Neural crest cell (in vitro differentiated cells): Measurements from ENCODE around the gene ERAP2. TPM values are rescaled to one million over a fixed set of nuclear protein-coding genes. Genes with fewer than 3 reads are reported as not detected.

Experiments
- DNase-seq: peaks from one replicate; pipeline ENCODE4 v3.0.0; 2021; ENCODE audit warnings: low read depth, mixed read lengths, low spot score
- H3K27ac Mint-ChIP-seq: one replicate; pipeline ENCODE4 v1.8.0; 2021; ENCODE audit warnings: mild to moderate bottlenecking, mixed read lengths; ENCODE audit not compliant: unreplicated experiment
- H3K27me3 Mint-ChIP-seq: 2 replicates; pipeline ENCODE4 v1.8.0; 2021; ENCODE audit warnings: low read depth, mild to moderate bottlenecking, mixed read lengths
- H3K36me3 Mint-ChIP-seq: 2 replicates; pipeline ENCODE4 v1.8.0; 2021; ENCODE audit warnings: low read depth, mild to moderate bottlenecking, mixed read lengths
- H3K4me1 Mint-ChIP-seq: 2 replicates; pipeline ENCODE4 v1.8.0; 2021; ENCODE audit warnings: mixed read lengths
- H3K4me3 Mint-ChIP-seq: one replicate; pipeline ENCODE4 v1.8.0; 2021; ENCODE audit warnings: mild to moderate bottlenecking, mixed read lengths
- H3K9me3 Mint-ChIP-seq: 2 replicates; pipeline ENCODE4 v1.8.0; 2021; ENCODE audit warnings: mixed read lengths
- total RNA-seq: library from RNA; stranded (reverse); gene quantifications from 2 replicates; pipeline ENCODE4 v1.2.1, GENCODE V29; 2021
- TF ChIP-seq, protein P1 (sequence below): fragments of 200-600 bp; sonication (generic); conservative IDR thresholded peaks from 2 replicates; pipeline ENCODE4 v1.5.0; 2021; ENCODE audit warnings: antibody characterized with exemption, mild to moderate bottlenecking

The ERAP2 gene
- total RNA-seq, 1 donor from 2014 or later, result not detected

DNA sequence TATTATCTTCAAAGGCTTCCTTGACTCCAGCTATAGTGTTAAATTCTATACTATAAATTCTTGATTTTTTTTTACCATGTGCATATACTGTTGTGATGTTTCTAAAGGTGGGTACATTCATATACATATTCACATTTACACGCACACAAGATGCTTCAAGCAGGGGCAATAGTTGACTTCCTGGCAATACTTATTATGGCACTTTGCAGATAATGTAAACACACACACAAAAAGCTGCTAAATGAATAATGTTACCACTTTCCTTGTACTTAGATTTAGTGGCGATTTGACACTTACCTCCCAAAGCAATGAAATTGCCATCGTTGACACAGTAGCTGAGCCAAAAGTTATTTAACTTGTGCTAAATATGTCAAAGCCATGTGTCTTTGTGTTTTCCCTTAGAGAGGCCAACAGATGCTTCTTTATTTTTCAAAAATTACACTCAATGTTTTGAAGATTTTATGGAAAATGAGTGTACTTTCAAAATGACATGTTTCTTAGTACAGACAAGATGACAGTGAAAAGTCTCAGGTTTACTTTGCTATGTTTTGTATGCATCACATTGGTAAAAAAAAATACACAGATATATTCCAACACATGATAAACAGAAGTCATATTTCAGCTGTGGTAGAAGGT, 12.2 kb upstream of the ERAP2 start:
- TF ChIP-seq, protein P1, sequence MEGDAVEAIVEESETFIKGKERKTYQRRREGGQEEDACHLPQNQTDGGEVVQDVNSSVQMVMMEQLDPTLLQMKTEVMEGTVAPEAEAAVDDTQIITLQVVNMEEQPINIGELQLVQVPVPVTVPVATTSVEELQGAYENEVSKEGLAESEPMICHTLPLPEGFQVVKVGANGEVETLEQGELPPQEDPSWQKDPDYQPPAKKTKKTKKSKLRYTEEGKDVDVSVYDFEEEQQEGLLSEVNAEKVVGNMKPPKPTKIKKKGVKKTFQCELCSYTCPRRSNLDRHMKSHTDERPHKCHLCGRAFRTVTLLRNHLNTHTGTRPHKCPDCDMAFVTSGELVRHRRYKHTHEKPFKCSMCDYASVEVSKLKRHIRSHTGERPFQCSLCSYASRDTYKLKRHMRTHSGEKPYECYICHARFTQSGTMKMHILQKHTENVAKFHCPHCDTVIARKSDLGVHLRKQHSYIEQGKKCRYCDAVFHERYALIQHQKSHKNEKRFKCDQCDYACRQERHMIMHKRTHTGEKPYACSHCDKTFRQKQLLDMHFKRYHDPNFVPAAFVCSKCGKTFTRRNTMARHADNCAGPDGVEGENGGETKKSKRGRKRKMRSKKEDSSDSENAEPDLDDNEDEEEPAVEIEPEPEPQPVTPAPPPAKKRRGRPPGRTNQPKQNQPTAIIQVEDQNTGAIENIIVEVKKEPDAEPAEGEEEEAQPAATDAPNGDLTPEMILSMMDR, result no peak
- Mint-ChIP-seq H3K36me3 (no peaks in the 10 kb centered on the region), H3K9me3 (no peaks in the 10 kb centered on the region), H3K4me1 (no peaks in the 10 kb centered on the region), H3K27me3 (no peaks in the 10 kb centered on the region), H3K27ac (no peak overlapping the region), H3K4me3 (no peak overlapping the region)
- DNase-seq, result no peak

DNA sequence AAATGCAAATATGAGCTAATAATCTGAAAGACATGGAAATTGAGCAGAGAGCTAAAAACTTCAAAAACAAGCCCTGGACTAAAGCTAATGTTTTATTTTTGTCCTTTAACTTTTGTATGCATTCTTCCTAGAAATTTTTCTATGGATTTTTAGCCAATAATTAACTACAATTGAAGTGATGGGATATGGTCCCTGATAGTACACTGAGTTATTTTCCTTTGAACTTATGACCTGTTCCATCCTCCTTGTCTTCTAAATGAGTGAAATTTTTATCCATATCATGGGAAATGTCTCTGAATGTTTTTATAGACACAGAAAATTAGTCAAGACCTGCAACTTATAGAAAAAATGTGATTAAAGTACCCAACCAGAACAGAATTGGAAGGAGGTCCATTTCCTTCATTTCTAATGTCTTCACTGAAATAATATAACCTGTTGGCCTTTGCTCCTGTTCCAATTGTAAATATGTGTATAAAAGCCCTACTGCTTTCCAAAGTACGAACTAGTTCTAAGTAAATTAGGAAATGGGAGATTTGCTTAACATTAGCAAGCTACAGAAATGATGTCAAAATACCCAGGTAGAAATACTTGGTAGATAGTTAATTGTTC, 11.3 kb upstream of the ERAP2 start:
- Mint-ChIP-seq H3K4me3 (no peak overlapping the region), H3K36me3 (no peaks in the 10 kb centered on the region), H3K4me1 (no peaks in the 10 kb centered on the region), H3K9me3 (no peaks in the 10 kb centered on the region), H3K27me3 (no peaks in the 10 kb centered on the region), H3K27ac (no peak overlapping the region)
- no peak for DNase-seq
- TF ChIP-seq, protein P1, result no peak

DNA sequence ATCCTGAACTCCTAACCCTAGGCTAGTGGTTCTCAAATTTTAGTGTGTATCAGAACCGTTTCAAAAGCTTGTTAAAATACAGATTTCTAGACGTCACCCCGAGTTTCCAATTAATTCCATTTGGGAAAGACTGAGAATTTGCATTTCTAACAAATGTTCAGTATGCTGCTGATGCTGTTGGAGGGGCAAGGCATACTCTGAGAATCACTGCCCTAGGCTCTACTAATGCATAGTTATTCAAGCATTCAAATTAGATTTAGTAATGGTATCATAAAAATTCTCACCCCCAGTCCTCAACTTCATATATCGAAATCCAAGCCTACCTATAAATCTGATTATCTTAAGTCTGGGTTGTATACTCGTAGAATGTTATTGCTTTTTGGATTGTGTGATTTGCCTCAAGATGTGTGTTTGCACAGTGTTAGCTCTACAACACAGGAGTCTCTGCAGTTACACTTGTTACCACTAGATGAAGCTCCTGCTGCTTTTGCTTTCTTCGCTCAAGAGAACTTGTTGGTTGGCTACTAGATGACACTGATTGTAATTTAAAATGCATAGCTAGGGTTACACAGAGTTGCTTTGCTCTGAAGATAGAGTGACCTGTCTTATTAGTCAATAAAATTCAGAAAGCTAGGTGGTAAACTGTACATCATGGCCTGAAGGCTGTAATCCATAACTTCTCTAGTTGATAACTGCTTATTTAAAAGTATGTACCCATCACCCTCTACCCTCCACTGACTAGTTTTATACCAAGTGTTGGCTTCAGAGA, 7.5 kb upstream of the ERAP2 start:
- no peak overlapping the region for H3K27ac Mint-ChIP-seq

DNA sequence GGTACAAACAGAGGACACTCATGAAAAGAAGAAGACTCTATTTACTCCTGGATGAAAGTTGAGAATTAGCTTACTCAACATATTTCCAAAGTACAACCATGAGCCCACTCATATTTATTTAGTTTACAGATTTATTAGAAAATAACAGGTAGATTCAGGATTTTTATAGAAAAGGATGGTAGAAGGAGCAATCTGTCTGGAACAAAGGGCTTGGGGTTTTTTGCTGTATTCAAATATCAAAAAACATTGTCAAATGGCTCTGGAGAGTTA, 7.0 kb upstream of the ERAP2 start:
- TF ChIP-seq, protein P1, result no peak
- peaks cover 2% of the 10 kb centered on the region for H3K27me3 Mint-ChIP-seq

More for the DNA sequence above, 7.5 kb upstream of the ERAP2 start:
- no peaks in the 10 kb centered on the region for H3K36me3 Mint-ChIP-seq
- H3K9me3 Mint-ChIP-seq, result no peaks in the 10 kb centered on the region
- H3K27me3 Mint-ChIP-seq, result peaks cover 2% of the 10 kb centered on the region
- peaks cover 11% of the 10 kb centered on the region for H3K4me1 Mint-ChIP-seq
- TF ChIP-seq, protein P1, result peak; percentile 80
- DNase-seq, result no peak
- no peak overlapping the region for H3K4me3 Mint-ChIP-seq

DNA sequence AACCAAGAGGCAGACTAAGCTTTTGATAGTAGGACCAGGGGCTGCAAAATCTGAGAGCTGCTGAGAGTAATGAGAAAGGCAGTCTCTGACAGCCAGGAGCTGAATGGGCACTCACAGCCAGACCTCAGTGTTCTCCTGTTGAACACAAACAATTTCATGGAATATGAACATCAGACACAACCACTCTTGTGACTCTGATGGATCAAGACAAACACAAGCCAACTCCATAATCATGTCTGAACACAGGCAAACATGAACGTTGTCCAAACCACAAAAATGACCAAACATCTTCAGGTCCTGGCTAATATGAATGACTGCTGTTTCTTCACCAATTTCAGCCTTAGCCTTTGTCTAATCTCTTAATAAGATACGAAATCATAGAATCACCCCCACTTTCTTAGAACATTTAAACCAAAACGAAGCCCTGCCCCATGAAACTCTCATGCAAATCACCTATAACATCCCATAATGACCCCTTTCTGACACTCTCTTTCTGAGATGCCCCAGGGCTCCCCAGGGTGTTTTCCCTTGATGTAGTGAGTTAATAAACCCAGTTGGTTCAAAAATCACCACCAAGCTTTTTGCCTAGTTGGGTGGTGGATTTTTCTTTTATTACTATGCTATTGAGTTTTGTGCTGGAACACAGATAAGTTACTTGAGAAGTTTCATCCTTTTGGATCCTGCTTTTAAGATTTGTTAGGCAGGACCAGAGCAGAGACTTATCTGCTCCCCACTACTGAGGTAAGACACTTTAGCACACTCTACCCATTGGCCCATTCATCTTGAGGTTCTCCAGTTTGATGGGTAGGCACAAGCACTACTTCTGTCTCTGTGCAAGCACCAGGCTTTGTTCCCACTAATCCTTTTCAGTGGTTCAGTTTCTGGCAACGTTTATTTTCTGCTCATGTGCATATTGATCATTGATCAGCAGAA, 5.9 kb upstream of the ERAP2 start:
- no peak overlapping the region for H3K27ac Mint-ChIP-seq

More for the DNA sequence above, 7.0 kb upstream of the ERAP2 start:
- DNase-seq, result no peak
- H3K4me3 Mint-ChIP-seq, result no peak overlapping the region
- H3K9me3 Mint-ChIP-seq, result no peaks in the 10 kb centered on the region
- peaks cover 11% of the 10 kb centered on the region for H3K4me1 Mint-ChIP-seq
- no peak overlapping the region for H3K27ac Mint-ChIP-seq
- no peaks in the 10 kb centered on the region for H3K36me3 Mint-ChIP-seq

More for the DNA sequence above, 5.9 kb upstream of the ERAP2 start:
- Mint-ChIP-seq H3K27me3 (peaks cover 2% of the 10 kb centered on the region), H3K9me3 (no peaks in the 10 kb centered on the region), H3K4me1 (peaks cover 15% of the 10 kb centered on the region), H3K4me3 (no peak overlapping the region), H3K36me3 (no peaks in the 10 kb centered on the region)
- no peak for DNase-seq
- TF ChIP-seq, protein P1, result no peak
